Skeletal muscle tissue (tissue), 4 donors: ENCODE data around the gene LRRC3. TPM values are rescaled to one million over a fixed set of nuclear protein-coding genes. Genes with fewer than 3 reads are reported as not detected.

Experiments used
- H3K27ac ChIP-seq: one replicate; pipeline ENCODE4 v1.7.0; 2013; ENCODE audit warnings: mild to moderate bottlenecking, low read depth, low read length, inconsistent platforms
- H3K27me3 ChIP-seq, 3 donors: one replicate each; pipeline ENCODE4 v1.7.0; 2013; ENCODE audit warnings: low read length in 3 of 3; ENCODE audit not compliant: control insufficient read depth in 3 of 3, insufficient read depth in 3 of 3
- H3K36me3 ChIP-seq, 3 donors: one replicate each; pipeline ENCODE4 v1.7.0; 2013; ENCODE audit warnings: low read length in 3 of 3; ENCODE audit not compliant: control insufficient read depth in 3 of 3, insufficient read depth in 3 of 3
- H3K4me1 ChIP-seq, 3 donors: one replicate each; pipeline ENCODE4 v1.7.0; 2013; ENCODE audit warnings: low read length in 3 of 3, mild to moderate bottlenecking in 3 of 3; ENCODE audit not compliant: control insufficient read depth in 3 of 3, insufficient read depth in 3 of 3
- H3K4me3 ChIP-seq, 3 donors: one replicate each; pipeline ENCODE4 v1.7.0; 2013; ENCODE audit warnings: low read length in 3 of 3
- H3K9ac ChIP-seq, 3 donors: one replicate each; pipeline ENCODE4 v1.7.0; 2013; ENCODE audit warnings: low read length in 3 of 3, mild to moderate bottlenecking in 3 of 3, moderate library complexity in 2 of 3, low read depth in 1 of 3
- H3K9me3 ChIP-seq, 3 donors: one replicate each; pipeline ENCODE4 v1.7.0; 2013; ENCODE audit warnings: low read length in 3 of 3; ENCODE audit not compliant: control insufficient read depth in 3 of 3
- total RNA-seq: library from RNA; depleted of rRNA; stranded (reverse); fragments of >200 nt; gene quantifications from one replicate; pipeline ENCODE4 v1.2.3, GENCODE V29; 2014
- donor health status: Osteomylitis.

The LRRC3 gene
- total RNA-seq, 1 donor from 2014 or later, result 0.52 TPM

- Histone ChIP-seq H3K36me3 (no peaks in the 10 kb centered on the region), H3K9me3 (no peaks in the 10 kb centered on the region), H3K4me3 (no peak overlapping the region), H3K9ac (no peak overlapping the region), H3K27me3 (peaks cover 15 to 20% (median 18%) of the 10 kb centered on the region in 3 donors), H3K4me1 (no peaks in the 10 kb centered on the region), H3K27ac (no peak overlapping the region)
Observed at GRCh38 chr21:44485796-44486195, 30.5 kb downstream of the LRRC3 start.

DNA sequence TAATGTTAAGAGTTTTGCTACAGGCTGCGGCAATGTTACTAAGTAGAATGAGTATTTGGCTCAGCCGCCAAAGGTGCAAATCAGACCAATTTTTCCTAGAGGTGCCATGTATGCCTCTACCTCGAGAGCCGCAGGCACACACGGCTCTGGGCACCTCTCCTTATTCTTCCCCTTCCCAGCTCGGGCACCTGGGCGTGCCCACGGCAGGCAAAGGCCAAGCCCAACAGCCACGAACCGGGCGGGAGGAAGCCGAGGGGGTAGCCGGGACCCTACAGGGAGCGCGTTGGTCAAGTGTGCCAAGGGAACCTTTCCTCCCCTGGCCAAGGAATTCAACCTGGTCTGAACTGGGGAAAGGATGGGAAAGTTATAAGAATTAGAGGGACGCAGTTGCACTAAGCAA lies 31.0 kb downstream of the LRRC3 start:
- Histone ChIP-seq H3K9ac (no peak overlapping the region), H3K9me3 (no peaks in the 10 kb centered on the region), H3K27me3 (peaks cover 15 to 20% (median 18%) of the 10 kb centered on the region in 3 donors), H3K4me3 (no peak overlapping the region), H3K36me3 (no peaks in the 10 kb centered on the region), H3K27ac (no peak overlapping the region), H3K4me1 (no peaks in the 10 kb centered on the region)

- peaks cover 0 to 4% (median 2%) of the 10 kb centered on the region in 3 donors for H3K9me3 ChIP-seq
- H3K4me1 ChIP-seq, result no peaks in the 10 kb centered on the region
- H3K27ac ChIP-seq, result no peak overlapping the region
- no peak overlapping the region for H3K9ac ChIP-seq
- no peak overlapping the region for H3K4me3 ChIP-seq
- H3K27me3 ChIP-seq, result peaks cover 15 to 22% (median 18%) of the 10 kb centered on the region in 3 donors
- no peaks in the 10 kb centered on the region for H3K36me3 ChIP-seq
Observed at GRCh38 chr21:44487831-44488230, 32.5 kb downstream of the LRRC3 start.

DNA sequence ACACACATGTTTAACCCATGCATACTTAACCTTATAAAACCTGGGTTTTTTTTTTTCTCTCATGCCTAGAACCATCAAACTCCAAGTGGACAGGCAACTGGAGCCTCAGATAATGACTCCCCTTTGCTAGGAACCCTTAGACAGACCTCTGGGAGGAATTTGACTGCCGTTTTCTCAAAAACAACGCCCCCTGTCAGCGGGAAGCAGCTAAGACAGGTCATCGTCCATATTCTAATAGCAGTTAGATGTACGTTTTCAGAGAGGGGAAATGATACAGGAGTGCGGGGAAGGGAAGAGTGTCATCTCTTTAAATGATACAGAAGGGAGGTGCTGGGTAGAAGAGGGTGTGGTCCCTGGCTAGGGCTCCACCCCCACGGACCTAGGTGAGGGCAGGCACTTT lies 34.7 kb downstream of the LRRC3 start:
- Histone ChIP-seq H3K4me1 (no peaks in the 10 kb centered on the region), H3K27me3 (peaks cover 7 to 28% (median 22%) of the 10 kb centered on the region in 3 donors), H3K9ac (no peak overlapping the region), H3K4me3 (no peak overlapping the region), H3K36me3 (no peaks in the 10 kb centered on the region), H3K9me3 (peaks cover 0 to 9% (median 7%) of the 10 kb centered on the region in 3 donors), H3K27ac (no peak overlapping the region)

- Histone ChIP-seq H3K36me3 (no peaks in the 10 kb centered on the region), H3K27me3 (peaks cover 7 to 32% (median 27%) of the 10 kb centered on the region in 3 donors), H3K4me1 (no peaks in the 10 kb centered on the region), H3K9ac (no peak overlapping the region), H3K9me3 (peaks cover 0 to 9% (median 7%) of the 10 kb centered on the region in 3 donors), H3K4me3 (no peak overlapping the region), H3K27ac (no peak overlapping the region)
Observed at GRCh38 chr21:44490405-44490804, 35.1 kb downstream of the LRRC3 start.

DNA sequence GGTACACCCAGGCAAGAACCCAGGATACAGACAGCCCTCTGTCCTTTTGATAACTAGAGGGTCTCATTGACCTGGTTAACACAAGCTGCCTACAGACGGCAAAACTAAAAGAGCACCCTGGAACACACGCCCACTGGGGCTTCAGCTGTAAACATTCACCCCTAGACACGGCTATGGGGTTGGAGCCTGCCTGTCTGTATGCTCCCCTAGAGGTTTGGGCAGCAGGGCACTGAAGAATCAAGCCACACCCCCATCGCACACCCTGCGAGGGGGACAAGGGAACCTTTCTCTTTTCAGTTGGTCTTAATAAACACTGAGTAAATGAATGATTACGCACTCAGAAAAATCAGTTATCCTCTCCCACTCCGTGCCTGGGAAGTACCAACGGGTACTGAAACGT lies 35.5 kb downstream of the LRRC3 start:
- H3K4me1 ChIP-seq, result no peaks in the 10 kb centered on the region
- no peak overlapping the region for H3K27ac ChIP-seq
- no peak overlapping the region for H3K4me3 ChIP-seq
- no peaks in the 10 kb centered on the region for H3K36me3 ChIP-seq
- peaks cover 4 to 35% (median 27%) of the 10 kb centered on the region in 3 donors for H3K27me3 ChIP-seq
- no peak overlapping the region for H3K9ac ChIP-seq
- peaks cover 0 to 9% (median 7%) of the 10 kb centered on the region in 3 donors for H3K9me3 ChIP-seq

DNA sequence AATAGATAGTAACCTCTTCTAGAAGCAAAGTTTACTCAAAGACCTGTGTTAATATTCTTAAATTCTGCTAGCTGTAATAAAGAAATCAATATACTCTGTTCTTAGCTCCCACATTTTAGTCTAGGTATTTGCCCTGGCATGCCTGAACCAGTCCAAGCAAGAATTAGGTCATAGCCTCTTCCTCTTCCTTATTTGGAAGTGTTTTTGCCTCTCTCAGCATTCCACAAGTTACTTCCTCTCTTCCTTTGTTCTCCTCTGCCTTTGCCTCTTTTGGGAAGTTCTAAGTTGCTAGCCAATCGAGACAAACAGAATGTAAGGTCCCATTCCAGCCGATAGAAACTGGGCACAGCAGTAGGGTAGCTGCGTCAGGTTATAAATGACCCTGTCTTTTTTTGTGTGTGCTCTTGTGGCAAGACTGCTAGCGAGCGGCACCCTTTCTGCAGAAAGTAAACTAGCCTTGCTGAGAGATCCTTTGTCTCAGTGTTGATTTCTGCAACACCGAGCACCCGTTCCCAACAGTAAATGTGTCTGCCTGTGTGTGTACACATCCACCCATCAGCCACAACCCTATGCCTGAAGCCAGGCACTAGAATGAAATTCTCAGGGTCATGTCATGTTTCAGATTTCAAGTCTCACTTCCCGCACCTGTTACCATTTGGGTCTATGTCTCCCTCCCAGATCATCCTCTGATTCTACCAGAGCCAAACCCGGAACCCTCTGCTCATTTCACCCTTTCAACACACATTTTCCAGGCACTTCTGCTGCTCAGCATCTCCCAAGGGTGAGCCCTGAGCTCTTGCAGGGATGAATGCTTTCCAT lies 37.5 kb downstream of the LRRC3 start:
- Histone ChIP-seq H3K27ac (no peak overlapping the region), H3K4me3 (no peak overlapping the region), H3K36me3 (no peaks in the 10 kb centered on the region), H3K9ac (no peak overlapping the region), H3K4me1 (peaks cover 0 to 2% (median 0%) of the 10 kb centered on the region in 3 donors), H3K9me3 (peaks cover 0 to 9% (median 7%) of the 10 kb centered on the region in 3 donors), H3K27me3 (peaks cover 13 to 39% (median 38%) of the 10 kb centered on the region in 3 donors)

DNA sequence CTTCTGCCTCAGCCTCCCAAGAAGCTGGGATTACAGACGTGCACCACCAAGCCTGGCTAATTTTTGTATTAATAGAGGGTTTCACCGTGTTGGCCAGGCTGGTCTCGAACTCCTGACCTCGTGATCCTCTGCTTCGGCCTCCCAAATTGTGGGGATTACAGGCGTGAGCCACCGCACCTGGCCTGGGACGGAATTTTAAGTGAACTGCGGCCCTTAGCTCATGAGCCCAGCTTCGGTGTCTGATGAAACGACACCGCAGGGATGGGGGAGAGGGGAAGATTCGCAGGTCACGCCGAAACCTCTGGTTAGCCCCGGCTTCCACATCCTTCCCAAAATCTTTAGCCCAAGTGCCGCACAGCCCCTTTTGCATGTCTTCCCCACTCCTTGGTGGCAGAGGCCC lies 39.1 kb downstream of the LRRC3 start:
- no peak overlapping the region for H3K9ac ChIP-seq
- H3K27ac ChIP-seq, result no peak overlapping the region
- H3K4me1 ChIP-seq, result peaks cover 0 to 4% (median 0%) of the 10 kb centered on the region in 3 donors
- H3K27me3 ChIP-seq, result peaks cover 15 to 53% (median 48%) of the 10 kb centered on the region in 3 donors
- H3K4me3 ChIP-seq, result no peak overlapping the region
- H3K9me3 ChIP-seq, result peaks cover 0 to 9% (median 7%) of the 10 kb centered on the region in 3 donors
- no peaks in the 10 kb centered on the region for H3K36me3 ChIP-seq

DNA sequence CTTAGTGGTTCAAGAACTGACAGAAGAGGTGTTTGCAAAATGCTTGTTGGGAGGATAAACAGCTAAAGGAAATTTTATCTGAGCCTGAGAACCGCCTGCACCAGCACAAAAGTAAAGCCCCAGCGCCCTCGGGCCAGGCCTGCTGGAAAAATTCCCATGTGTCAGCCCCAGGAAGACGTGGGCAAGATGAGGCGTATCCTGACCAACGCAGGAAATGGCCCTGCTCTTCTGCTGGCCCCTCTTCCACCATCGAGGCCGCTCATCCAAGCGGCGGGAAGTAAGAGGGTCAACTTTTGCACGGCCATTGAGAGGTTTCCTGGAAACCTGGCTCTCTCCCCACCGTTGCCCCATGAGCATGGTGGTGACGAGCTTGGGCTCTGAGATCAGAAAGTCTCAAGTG lies 39.6 kb downstream of the LRRC3 start:
- no peak overlapping the region for H3K27ac ChIP-seq
- H3K36me3 ChIP-seq, result no peaks in the 10 kb centered on the region
- H3K4me3 ChIP-seq, result no peak overlapping the region
- H3K9ac ChIP-seq, result no peak overlapping the region
- H3K9me3 ChIP-seq, result peaks cover 0 to 9% (median 7%) of the 10 kb centered on the region in 3 donors
- peaks cover 18 to 58% (median 53%) of the 10 kb centered on the region in 3 donors for H3K27me3 ChIP-seq
- peaks cover 0 to 4% (median 0%) of the 10 kb centered on the region in 3 donors for H3K4me1 ChIP-seq
